ENCODE measurements around the gene GRWD1.

DNA sequence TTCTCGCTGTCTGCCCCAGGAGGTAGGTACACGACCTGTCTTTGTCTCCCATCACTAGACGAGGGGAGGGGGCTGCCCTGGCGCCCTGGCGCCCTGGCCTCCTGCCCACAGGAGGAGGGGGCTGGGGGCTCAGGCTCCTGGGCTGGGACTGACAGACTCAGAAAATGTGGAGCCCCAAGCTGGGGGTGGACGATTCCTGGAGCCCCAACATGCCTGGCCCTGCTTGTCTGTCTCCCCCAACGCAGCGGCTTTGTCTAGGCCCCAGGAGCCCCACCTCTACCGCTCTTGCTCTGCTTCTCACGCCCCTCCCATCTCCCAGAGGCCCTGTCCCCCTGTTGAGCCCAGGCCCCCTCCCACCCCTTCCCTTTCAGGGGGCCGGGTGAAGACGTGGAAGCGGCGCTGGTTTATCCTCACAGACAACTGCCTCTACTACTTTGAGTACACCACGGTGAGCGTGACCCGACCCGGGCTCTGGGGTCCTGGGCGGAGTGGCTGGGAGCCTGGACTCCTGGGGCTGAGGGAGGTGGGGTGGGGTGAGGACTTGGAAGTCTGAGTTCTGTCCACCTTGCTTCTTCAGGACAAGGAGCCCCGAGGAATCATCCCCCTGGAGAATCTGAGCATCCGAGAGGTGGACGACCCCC is 32.0 kb downstream of the GRWD1 start:
- TF ChIP-seq, protein P1, sequence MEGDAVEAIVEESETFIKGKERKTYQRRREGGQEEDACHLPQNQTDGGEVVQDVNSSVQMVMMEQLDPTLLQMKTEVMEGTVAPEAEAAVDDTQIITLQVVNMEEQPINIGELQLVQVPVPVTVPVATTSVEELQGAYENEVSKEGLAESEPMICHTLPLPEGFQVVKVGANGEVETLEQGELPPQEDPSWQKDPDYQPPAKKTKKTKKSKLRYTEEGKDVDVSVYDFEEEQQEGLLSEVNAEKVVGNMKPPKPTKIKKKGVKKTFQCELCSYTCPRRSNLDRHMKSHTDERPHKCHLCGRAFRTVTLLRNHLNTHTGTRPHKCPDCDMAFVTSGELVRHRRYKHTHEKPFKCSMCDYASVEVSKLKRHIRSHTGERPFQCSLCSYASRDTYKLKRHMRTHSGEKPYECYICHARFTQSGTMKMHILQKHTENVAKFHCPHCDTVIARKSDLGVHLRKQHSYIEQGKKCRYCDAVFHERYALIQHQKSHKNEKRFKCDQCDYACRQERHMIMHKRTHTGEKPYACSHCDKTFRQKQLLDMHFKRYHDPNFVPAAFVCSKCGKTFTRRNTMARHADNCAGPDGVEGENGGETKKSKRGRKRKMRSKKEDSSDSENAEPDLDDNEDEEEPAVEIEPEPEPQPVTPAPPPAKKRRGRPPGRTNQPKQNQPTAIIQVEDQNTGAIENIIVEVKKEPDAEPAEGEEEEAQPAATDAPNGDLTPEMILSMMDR (IDR thresholded peaks at IDR 0.05 in 2 of 3, conservative IDR thresholded peaks at IDR 0.05 in 1 of 3; ENCODE audit: borderline replicate concordance in 1 of 3, insufficient read depth in 1 of 3, low read depth in 2 of 3, low read length in 2 of 3) = no peak
- TF ChIP-seq FOSL1 (IDR thresholded peaks at IDR 0.05; ENCODE audit: low read depth) = no peak
- TF ChIP-seq, protein P2, sequence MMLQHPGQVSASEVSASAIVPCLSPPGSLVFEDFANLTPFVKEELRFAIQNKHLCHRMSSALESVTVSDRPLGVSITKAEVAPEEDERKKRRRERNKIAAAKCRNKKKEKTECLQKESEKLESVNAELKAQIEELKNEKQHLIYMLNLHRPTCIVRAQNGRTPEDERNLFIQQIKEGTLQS (IDR thresholded peaks at IDR 0.05) = no peak
- TF ChIP-seq RAD21 (IDR thresholded peaks at IDR 0.05; ENCODE audit: low read depth) = no peak
